Measurements from ENCODE around the gene MDGA2.

DNA sequence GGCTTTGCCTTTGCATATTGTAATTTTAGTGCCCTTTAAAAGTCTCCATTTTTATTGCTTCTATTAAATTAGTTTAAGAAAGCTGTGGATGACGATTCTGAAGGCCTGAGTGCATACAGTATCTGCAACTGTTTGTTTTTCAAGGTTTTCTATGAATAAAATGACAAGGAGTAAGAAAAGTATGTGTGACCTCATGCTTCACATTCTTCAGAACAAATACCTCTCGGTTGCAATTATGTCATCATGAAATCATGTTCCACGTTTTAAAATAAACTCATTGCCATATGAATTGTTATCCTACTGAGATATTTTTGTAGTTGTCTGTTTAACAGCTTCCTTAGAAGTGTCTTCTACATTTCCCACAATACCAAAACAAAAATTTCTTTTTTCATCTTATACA lies 374.6 kb downstream of the MDGA2 start:
- TF ChIP-seq POLR2AphosphoS5 (IDR thresholded peaks at IDR 0.05) (no peak), CTCF (IDR thresholded peaks at IDR 0.05) (no peak), POLR2A (IDR thresholded peaks at IDR 0.05) (no peak), EP300 (IDR thresholded peaks at IDR 0.05) (no peak)

Measured in upper lobe of left lung (tissue), 4 donors.